HG03378 (cell line): Measurements from ENCODE around the gene ISOC1.

Experiments used
- ATAC-seq: cut with Tn5 transposase; IDR thresholded peaks from one replicate; pipeline ENCODE4 v1.9.1; 2021; ENCODE audit warnings: mild to moderate bottlenecking, moderate library complexity; ENCODE audit not compliant: unreplicated experiment

The ISOC1 gene

DNA sequence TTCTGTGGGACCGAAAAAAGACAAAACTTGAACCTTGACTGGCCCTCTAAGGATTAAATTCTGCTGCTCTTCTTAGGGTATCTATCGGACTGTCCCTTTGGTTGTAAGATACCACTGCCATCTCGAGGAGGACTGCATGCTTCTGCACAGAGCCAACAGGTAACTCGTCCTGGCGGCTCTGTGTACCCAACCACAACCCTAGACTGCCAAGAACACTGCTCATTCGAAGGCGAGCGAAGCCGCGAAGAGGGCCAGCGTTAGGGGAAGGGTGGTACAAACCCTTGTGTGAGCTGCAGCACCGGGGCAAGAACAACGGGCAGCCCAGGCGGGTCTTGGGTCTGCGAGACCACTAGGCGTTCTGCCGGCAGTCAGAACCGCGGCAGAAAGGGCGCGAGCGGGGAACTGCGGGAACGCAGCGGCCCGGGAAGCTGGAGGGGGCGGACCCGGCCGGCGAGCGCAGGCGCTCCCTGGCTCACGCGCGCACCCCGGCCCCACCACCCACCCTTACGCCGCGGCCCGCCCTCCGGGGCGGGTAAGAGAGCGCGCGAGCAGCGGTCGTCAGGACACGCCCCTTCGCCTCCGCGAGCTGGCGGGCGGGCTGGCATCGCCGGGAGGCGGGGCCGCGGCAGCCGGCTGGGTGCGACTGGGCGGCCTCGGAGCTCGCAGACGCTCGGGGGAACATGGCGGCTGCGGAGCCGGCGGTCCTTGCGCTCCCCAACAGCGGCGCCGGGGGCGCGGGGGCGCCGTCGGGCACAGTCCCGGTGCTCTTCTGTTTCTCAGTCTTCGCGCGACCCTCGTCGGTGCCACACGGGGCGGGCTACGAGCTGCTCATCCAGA lies at the start of gene ISOC1:
Gene ISOC1, plus strand, starts transcription at position 663 of the 837 bp plus-strand sequence. Its CDS starts 18 bp downstream, at position 681.
- peak; percentile 67 for ATAC-seq

- ATAC-seq: no peak
Measured at GRCh38 chr5:129046151-129046550, 48.4 kb upstream of the ISOC1 start.

- no peak for ATAC-seq
Measured at GRCh38 chr5:129048509-129048908, 46.0 kb upstream of the ISOC1 start.

DNA sequence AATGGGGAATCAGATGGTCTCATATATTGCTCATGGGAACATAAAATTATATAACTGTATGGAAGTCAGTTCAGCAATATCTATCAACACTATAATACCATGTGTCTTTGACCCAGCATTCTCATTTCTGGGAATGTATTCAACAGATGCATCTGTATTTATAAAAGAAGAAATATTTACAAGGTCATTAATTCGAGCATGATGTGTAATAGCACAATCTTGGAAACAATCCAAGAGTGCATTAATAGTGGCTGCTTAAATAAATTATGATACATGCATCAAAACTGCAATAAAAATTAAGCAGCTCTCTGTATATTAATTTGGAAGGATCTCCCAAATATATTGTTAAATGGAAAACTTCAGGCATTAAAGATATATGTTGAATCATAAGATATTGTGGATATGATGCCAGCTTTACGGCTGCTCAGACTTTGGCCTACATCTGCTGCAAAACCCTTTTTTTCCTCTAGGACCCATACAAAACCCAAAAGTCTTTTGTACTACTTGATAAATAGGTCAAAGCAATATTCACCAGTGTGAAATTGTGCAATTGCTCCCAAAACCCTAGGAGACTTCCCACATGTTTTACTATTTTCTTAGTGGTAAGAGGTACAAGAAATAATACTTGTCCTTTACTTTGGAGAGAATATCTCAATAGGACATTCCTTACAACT lies 45.3 kb upstream of the ISOC1 start:
- no peak for ATAC-seq

- ATAC-seq: no peak
Measured at GRCh38 chr5:129051283-129051682, 43.3 kb upstream of the ISOC1 start.

- no peak for ATAC-seq
Measured at GRCh38 chr5:129053438-129053837, 41.1 kb upstream of the ISOC1 start.

- ATAC-seq: no peak
Measured at GRCh38 chr5:129057329-129057728, 37.2 kb upstream of the ISOC1 start.

- no peak for ATAC-seq
Measured at GRCh38 chr5:129061849-129062248, 32.7 kb upstream of the ISOC1 start.

GRCh38 chr5:129063483-129064113 lies 31.0 kb upstream of the ISOC1 start:
- ATAC-seq: no peak

GRCh38 chr5:129065721-129066120 lies 28.8 kb upstream of the ISOC1 start:
- no peak for ATAC-seq

- no peak for ATAC-seq
Measured at GRCh38 chr5:129067745-129068144, 26.8 kb upstream of the ISOC1 start.

GRCh38 chr5:129069292-129069691 lies 25.3 kb upstream of the ISOC1 start:
- no peak for ATAC-seq

GRCh38 chr5:129073111-129073510 lies 21.4 kb upstream of the ISOC1 start:
- no peak for ATAC-seq

GRCh38 chr5:129074903-129075302 lies 19.6 kb upstream of the ISOC1 start:
- no peak for ATAC-seq

GRCh38 chr5:129077433-129078075 lies 17.0 kb upstream of the ISOC1 start:
- ATAC-seq: no peak

- no peak for ATAC-seq
Measured at GRCh38 chr5:129078247-129078646, 16.3 kb upstream of the ISOC1 start.

GRCh38 chr5:129078660-129079059 lies 15.9 kb upstream of the ISOC1 start:
- no peak for ATAC-seq

DNA sequence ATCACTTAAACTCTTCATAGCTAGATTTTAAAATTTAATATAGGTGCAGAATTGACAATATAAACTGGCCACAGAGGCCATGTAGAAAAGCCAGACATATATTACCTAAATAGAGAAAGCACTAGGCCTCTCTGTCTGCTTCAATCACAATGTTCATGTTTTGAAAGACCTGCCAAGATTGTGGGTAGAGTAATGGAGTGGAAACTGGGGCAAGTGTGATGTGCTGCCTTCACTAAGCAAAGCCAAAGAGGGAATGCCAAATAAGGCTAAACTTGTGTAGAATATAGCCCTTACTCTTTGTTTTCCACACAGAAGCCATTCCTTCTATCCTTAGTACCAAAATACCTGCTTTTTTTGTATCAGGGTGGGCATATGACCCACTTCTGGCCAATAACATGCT lies 15.1 kb upstream of the ISOC1 start:
- ATAC-seq: no peak

GRCh38 chr5:129080766-129081165 lies 13.8 kb upstream of the ISOC1 start:
- ATAC-seq: no peak

- no peak for ATAC-seq
Measured at GRCh38 chr5:129082225-129083136, 12.1 kb upstream of the ISOC1 start.
